Duodenal mucosa (tissue), 2 donors: ENCODE data around the gene OR4P4.

Experiments
- H3K27ac ChIP-seq: one replicate; pipeline ENCODE4 v1.7.0; 2013; ENCODE audit warnings: low read depth, low read length
- H3K27me3 ChIP-seq, 2 donors: one replicate each; pipeline ENCODE4 v1.7.0; 2013; ENCODE audit warnings: low read length in 2 of 2, control low read depth in 1 of 2; ENCODE audit not compliant: insufficient read depth in 2 of 2, control insufficient read depth in 1 of 2
- H3K36me3 ChIP-seq, 2 donors: one replicate each; pipeline ENCODE4 v1.7.0; 2013; ENCODE audit warnings: low read length in 2 of 2, control low read depth in 1 of 2; ENCODE audit not compliant: insufficient read depth in 2 of 2, control insufficient read depth in 1 of 2
- H3K4me1 ChIP-seq, 2 donors: one replicate each; pipeline ENCODE4 v1.7.0; 2013; ENCODE audit warnings: low read length in 2 of 2, control low read depth in 1 of 2; ENCODE audit not compliant: insufficient read depth in 2 of 2, control insufficient read depth in 1 of 2
- H3K4me3 ChIP-seq, 2 donors: one replicate each; pipeline ENCODE4 v1.7.0; 2013; ENCODE audit warnings: low read length in 2 of 2, low read depth in 1 of 2
- H3K9ac ChIP-seq, 2 donors: one replicate each; pipeline ENCODE4 v1.7.0; 2013; ENCODE audit warnings: low read length in 2 of 2, low read depth in 1 of 2
- H3K9me3 ChIP-seq, 2 donors: one replicate each; pipeline ENCODE4 v1.7.0; 2013; ENCODE audit warnings: low read length in 2 of 2, control low read depth in 1 of 2; ENCODE audit not compliant: control insufficient read depth in 1 of 2

The OR4P4 gene

DNA sequence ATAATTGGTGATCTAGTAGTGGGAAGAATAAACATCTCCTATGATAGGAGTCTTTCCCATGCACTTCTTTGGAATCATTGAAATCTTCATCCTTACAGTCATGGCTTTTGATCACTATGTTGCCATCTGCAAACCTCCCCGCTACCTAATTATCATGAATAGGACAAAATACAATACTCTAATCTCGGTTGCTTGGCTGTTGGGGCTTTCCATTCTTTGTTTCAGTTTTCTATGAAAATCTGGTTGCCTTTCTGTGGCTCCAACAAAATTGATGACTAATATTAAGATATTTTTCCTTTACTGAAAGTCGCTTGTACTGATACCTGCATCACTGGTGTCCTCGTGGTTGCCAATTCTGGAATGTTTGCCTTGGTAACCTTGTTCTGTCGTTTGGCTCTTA is 38.9 kb downstream of the OR4P4 start:
- no peak overlapping the region for H3K9ac ChIP-seq
- no peaks in the 10 kb centered on the region for H3K4me1 ChIP-seq
- H3K27me3 ChIP-seq: no peaks in the 10 kb centered on the region
- H3K9me3 ChIP-seq: peaks cover 0 to 5% of the 10 kb centered on the region in 2 donors
- no peak overlapping the region for H3K27ac ChIP-seq
- no peak overlapping the region for H3K4me3 ChIP-seq
- H3K36me3 ChIP-seq: no peaks in the 10 kb centered on the region
